NCI-H1092 treated with DMSO at 0.1 percent for 48 hours (cell line): ENCODE data around the gene BIRC2.
A peak's percentile ranks its signal among the peaks of the same experiment; 100 is the strongest.
"Not testable (repeated sequence)": the region's sequence is repeated elsewhere in the genome, so short reads cannot be mapped to it uniquely, and the experiment has no call there.

Source experiments
- DNase-seq: peaks from one replicate; lab custom pipeline; 2025; lab: John Stamatoyannopoulos, UW

Gene BIRC2

DNA sequence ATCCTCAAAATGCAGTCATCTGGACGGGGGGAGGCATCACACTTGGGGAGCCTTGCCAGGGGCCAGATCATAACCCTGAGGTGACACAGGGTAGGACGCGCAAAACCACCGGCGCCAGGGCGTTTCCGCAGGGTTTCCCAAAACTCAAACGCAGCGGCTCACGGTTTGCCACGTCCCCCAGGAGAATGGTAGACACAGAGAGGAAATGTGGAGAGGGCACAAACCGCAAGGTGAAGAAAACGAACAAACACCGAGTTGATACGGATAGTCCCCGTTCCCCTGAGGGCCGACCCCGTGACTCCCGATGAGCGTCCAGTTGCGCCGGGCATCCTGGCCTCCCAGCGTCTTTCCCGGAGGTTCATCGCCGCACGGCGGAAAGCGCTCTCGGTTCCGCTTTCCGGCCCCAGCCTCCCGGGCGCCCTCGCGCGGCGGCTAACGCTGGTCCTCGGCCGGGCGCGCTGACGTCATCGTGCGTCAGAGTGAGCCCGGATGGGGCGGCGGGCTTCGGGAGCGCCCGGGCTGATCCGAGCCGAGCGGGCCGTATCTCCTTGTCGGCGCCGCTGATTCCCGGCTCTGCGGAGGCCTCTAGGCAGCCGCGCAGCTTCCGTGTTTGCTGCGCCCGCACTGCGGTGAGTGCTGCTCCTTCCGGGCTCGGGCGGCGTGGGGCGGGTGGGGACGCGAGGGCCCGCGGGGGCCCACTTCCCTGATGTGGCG is at the start of gene BIRC2:
Gene BIRC2 (plus strand): TSS at position 467 of the 714 bp plus-strand sequence. CDS start 2,641 bp downstream, outside the sequence.
- DNase-seq: peak; percentile 91

DNA sequence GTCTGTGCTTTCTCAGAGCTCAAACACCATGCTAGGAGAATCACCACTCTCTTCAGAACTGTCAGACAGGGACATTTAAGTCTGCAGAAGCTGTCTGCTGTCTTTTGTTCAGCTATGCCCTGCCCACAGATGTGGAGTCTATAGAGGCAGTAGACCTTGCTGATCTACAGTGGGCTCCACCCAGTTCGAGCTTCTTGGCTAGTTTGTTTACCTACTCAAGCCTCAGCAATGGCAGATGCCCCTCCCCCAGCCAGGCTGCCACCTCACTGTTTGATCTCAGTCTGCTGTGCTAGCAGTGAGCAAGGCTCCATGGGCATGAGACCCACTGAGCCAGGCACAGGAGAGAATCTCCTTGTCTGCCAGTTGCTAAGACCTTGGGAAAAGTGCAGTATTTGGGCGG is 46.2 kb upstream of the BIRC2 start:
- not testable (repeated sequence) for DNase-seq

DNA sequence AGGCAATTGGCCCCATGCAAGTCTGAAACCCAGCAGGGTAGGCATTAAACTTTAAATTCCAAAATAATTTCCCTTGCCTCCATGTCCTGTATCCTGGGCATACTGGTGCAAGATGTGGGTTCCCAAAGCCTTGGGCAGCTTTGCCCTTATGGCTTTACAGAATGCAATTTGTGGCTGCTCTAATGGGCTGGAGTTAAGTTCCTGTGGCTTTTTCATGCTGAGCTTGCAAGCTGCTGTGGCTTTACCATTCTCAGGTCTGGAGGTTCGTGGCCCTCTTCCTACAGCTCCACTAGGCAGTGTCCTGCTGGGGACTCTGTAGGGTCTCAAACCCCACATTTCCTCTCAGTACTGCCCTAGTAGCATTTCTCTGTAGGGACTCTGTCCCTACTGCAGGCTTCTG is 44.8 kb upstream of the BIRC2 start:
- DNase-seq: no peak

DNA sequence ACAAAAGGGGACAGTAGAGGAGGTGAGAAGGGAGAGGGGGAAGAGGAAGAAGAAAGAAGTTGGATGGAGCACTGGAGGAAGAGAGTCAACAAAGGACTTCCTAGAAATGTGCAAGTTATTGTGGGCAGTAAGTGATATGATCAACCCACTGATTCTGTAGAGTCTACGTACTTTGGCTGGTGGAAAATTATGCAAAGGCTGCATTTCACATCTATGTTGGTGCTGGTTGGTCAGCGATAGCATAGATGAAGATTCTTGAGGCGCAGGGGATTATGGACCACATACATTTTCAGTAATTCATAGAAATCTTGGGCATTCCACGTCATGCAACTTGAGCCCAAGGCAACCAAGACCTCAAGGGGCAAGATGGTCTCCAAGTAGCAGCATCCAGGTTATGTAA is 42.3 kb upstream of the BIRC2 start:
- DNase-seq: no peak

DNA sequence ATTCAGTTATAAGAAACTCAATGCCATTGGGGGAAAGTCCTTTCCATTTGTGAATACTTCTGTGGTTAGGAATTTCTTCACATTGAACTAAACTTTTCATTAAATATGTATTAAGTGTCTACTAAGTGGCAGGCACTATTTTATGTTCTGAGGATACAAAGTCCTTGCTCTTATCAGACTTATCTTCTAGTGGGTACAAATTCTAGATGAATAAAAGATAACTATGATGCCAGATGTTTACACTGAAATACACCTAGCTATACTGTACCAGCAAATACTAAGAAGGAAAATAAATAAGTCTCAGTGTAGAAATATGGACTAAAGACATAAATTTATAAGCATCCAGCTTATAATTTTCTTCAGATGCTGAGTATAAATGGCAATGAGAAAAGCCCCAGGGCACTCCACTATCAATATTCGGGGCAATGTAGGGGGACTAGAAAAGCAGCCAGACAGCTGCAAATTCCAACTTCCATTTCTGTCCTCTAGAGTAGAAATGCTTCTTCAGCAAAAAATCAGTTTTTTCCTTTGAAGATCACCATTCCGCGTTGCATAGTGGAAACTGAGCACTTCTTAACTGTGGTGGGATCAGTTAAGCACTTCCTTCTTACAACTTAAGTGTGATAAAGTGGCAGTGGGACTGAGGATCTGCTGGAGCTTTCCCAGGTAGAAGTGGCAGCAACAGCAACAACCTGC is 41.5 kb upstream of the BIRC2 start:
- no peak for DNase-seq

DNA sequence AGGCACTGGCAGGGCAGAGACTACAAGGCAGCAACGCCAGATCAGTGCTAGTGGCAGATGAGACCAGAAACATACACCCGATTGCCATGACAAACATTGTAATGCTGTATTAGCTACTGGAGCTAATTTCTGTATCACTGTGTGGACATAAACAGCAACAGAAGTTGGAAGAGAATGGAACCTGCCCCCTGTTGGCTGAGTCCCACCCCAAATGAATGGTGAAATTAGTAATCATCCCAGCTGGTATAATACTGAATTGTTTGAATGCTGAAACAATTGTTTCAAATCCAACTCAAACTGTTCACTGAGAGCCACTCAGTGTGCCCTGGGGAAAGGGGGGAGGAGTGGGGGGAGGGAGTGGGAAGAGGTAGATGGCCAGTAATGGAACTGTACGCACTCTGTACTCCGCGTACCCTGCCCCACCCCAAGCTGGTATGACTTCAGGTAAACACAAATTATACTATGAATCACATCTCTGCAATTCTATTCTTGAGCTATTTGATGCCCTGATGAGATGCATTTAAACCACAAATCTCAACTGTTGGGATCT is 40.9 kb upstream of the BIRC2 start:
- no peak for DNase-seq

DNA sequence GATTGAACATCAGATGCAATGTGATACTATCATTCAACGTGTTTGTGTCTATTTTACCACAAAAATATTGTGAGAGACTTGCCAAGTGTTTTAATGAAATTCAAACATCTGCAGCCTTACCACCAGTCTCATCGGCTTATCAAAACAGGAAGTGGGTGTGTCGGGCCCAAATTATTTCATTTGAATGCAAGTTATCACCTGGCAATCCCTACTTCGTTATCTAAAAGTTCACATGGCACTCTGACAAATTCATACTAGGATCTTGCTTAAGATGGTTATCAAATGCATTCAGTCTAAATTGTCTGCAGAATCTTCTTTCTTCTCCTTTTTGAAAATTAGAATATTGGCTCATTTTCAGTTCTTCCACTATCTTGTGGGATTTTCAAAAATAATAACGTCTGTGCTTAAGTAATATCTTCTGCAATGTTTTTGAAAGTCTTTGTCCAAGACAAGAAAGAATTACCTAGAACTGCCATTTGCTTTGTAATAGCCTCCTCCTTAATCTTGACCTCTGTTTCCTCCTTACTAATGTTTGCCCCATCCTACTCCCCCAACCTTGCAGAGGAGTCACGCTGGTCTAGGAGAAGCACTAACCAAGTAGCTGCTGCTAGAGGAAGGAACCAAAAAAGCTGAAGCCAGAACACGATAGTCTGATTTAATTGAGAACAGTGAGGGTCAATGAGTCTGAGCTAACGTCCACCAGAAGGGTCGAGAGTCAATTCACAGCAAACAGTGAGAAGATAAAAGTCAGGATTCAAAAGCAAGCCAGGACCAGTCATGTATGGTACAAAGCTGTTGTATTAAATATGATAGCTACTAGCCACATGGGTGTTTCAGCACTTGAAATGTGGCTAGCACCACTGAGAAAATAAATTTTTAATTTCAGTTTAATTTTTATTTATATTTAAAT is 39.9 kb upstream of the BIRC2 start:
- no peak for DNase-seq

DNA sequence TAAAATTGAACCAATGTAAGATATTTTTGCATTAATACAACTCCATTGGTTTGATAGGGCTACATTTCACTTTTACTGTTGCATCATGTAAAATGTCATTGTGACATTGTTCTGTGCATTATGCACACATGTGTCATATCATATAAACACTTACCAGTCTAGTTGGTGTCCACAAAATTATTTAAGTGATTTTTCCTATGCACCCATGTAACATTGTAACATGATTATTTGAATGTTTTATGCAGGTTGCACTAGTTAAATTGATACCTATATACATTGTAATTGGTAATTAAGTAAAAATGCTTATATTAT is 39.3 kb upstream of the BIRC2 start:
- DNase-seq: no peak

DNA sequence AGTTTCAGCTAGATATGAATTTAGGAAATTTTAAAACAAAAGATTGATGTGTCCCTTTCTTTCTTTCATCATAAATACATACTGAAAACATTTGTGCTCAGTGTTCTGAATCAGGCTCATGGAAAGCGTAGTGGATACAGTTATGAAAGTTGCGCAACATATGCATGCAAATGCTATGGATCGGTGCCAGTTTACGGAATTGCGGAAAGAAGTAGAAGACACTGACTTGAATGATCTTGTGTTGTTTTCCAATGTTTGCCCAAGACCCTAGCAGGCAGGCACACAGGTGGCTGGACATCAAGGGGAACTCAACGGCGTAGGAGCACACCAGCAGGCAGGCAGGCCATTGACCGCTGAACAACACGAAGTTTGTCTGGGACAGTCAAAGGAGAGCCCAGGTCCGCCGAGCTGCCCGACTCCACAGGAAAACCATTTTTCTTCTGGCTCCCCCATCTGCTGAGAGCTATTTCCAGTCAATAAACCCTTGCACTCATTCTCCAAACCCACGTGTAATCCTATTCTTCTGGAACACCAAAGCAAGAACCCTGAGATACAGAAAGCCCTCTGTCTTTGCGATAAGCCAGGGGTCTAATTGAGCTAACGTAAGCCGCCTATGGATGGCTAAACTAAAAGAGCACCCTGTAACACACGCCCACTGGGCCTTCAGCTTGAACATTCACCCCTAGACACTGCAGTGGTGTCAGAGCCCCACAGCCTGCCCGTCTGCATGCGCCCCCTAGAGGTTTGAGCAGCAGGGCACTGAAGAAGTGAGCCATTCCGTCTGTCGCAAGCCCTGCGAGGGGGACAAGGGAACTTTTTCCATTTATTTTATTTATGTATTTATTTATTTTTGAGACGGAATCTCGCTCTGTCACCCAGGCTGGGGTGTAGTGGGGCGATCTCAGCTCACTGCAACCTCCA is 37.1 kb upstream of the BIRC2 start:
- DNase-seq: no peak

DNA sequence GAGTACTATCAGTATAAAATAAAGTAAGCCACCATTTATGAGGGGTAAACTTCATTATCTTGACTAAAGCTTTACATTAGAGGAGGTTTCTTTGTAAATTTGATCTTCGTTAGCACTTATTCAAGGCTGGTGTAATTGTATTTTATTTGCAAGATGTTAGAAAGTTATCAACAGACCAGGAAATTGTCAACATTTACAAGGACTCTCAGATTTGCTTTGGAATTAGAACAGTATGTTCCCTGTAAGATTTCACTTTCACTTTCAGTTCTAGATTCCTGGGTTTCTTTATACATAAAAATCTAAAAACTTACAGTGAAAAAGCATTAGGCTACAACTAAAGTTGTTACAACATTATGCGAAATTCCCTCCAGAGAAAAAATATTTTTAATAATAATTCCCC is 34.3 kb upstream of the BIRC2 start:
- DNase-seq: no peak

DNA sequence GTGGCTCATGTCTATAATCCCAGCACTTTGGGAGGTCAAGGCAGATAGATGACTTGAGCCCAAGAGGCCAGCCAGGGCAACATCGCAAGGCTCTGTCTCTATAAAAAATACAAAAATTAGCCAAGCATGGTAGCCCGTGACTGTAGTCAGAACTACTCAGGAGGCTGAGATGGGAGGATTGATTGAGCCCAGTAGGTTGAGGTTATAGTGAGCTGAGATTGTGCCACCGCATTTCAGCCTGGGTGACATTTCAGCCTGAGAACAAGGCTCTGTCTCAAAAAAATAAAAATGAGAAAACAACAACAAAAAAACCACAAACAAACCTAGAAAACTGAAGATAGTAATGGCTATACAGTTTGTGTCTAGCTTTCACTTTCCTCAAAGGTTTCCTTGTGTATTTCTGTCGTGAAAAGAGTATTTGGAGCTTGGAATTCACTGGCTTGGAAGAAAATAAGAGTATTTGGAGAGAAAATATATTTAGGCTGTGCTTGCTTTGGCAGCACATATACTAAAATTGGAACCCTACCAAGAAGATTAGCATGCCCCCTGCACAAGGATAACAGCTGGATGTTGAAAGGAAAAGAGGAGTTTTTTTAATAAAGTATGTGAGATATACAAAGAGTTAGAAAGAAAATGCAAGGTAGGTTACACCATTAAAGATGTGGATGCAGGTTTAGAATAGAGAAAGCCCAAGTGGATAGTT is 33.6 kb upstream of the BIRC2 start:
- no peak for DNase-seq

DNA sequence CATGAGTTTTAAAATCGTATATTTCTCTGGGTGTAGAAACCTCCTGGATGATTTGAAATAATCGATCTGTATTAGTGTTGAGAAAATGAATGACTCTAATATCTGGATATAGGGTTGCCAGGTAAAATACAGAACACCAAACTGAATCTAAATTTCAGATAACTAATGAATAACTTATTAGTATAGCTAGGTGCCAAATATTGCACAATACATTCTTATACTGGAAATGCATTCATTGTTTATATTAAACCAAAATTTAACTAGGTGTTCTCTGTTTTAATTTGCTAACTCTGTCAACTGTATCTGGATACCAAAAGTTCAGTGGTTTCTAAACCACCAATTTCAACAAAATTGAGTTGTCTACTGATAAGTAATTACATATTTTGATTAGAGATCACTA is 32.2 kb upstream of the BIRC2 start:
- DNase-seq: no peak

DNA sequence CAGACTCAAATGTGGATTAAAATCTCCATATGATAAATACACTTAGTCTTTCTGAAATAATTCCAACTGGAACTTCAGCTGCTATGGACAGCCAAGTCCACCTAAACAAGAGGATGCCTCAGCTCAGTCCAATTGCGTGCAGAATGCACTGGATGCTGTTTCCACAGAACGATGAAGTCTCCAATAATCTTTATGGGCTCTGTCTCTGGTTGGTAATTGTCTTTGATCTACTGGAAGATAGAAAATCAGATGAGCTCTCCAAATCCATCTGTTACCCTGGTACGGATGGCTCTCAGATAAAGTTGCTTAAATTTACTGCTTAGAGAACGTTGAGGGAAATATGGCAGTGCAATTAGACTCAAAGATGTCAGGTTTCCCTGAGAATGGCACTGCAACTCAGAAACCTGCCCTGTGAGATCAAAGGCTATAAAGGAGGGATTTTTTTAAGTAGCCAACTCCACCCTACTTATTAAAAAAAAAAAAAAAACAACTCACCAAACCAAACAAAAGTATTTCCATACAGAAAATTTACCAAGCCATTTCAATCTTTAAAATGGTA is 30.6 kb upstream of the BIRC2 start:
- DNase-seq: no peak

DNA sequence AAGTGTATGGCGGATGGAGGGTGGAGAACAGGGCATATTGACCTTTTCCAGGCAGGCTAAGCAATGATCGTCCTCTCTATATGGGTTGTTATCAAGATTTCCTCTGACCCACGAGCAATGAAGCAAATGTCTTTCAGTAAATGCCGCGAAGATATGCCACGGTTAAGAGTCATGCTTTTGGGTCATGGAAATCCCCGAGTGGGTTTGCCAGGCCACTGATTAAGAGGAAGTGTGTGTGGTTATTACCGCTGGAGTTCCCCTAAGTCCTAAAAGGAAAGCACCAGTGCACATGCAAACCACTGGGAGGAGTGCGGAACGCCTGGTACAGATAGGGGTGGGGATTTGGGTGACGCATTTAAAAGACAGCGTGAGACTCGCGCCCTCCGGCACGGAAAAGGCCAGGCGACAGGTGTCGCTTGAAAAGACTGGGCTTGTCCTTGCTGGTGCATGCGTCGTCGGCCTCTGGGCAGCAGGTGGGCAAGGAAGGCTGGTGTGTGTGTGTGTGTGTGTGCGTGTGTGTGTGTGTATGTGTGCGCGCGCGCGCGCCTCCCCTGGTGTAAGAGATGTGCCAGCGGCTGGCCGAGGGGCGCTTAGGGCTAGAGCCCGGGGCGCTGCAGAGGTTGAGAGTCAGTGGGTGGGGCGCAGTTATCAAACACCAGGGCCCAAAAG is 29.8 kb upstream of the BIRC2 start, which contains the start of gene BIRC3:
Gene BIRC3 (plus strand): TSS at position 386 of the 669 bp plus-strand sequence. CDS start 7,026 bp downstream, outside the sequence.
- peak; percentile 72 for DNase-seq

DNA sequence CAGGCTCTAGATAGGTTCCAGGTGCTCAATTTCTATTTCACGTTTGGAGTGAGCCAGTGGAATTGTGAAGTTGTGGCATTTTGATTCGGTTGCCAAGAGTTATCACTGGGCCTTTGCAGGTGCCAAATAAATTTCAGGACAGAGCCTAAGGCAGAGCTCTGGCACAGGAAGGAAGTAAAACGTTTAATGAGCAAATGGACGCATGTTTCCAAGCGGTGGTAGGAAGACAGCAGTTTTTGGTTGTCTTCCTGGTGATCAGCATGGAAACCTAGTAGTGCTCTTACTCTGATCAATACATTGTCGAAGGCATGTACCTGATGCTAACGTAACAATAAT is 29.3 kb upstream of the BIRC2 start:
- no peak for DNase-seq

DNA sequence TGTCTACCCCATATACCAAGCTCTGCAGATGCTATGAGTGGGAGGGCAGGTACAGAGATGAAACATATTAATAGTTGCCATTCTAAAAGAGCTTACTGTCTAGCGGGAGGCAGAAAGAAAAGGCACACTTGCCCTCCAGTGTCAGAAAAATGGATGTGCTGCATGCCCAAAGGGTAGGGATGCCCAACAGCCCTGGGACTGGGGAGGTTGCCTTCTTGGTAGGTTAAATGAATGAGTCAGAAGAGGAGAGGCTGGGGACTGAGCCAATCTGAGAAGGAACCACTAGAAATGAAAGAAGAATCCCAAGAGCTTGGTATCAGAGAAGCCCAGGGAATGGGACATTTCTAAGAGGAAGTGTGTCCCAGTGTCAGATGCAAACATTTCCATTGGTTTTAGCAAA is 28.5 kb upstream of the BIRC2 start:
- DNase-seq: no peak

DNA sequence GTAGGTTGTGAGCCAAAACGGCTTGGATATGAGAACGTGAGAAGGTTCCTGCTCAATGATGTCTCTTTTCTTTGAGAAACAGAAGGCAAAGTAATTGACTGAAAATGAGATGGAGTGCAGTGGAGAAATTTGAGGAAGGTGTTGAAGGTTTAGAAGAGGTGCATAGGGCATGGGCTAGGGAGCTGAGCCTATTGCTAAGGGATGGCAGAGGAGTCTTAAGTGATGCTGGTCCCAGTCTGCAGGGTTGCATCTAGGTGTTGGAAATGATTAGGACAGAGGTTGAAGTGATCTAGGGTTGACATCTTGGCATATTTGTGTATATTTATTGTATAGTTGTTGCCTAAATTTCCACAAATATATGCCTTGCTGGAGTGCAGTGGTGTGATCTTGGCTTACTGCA is 27.5 kb upstream of the BIRC2 start:
- DNase-seq: no peak

DNA sequence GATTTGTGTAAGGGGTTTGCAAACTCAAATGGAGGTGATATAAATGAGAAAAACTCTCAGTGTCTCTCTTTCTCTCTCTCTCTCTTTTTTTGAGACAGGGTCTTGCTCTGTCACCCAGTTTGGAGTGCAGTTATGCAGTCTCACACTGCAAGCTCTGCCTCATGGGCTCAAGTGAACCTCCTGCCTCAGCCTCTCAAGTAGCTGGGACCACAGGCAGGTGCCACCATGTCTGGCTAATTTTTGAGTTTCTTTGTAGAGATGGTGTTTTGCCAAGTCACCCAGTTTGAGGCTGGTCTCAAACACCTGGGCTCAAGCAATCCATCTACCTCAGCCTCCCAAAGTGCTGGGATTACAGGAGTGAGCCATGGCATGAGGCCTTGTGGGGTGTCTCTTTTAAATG is 26.8 kb upstream of the BIRC2 start:
- DNase-seq: no peak

DNA sequence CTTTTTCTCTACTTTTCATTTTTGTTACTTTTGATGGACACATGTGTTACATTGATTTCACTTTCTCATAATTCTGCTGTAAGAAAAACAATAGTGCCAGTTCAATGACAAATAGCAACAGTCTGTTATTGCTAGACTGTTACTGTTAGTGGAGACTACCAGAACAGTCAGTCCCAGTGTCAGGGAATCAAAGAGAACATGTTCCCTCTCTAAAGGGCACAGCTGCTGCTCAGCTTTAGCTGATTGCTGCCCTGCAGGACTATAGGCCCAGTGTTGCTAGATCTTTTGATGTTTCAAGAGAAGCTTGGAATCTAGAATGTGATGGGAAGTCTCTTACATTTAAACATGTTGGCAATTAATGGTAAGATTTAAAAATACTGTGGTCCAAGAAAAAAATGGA is 26.3 kb upstream of the BIRC2 start:
- no peak for DNase-seq

DNA sequence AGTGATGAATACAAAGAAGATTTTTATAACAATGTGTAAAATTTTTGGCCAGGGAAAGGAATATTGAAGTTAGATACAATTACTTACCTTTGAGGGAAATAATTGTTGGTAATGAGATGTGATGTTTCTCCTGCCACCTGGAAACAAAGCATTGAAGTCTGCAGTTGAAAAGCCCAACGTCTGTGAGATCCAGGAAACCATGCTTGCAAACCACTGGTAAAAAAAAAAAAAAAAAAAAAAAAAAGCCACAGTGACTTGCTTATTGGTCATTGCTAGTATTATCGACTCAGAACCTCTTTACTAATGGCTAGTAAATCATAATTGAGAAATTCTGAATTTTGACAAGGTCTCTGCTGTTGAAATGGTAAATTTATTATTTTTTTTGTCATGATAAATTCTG is 24.5 kb upstream of the BIRC2 start:
- DNase-seq: no peak
